BLaER1 treated with 17β-estradiol and CSF1 and Interleukin-3, amounts not matched to agents 10 nM and 100 nM (cell line): ENCODE results near the gene VARS2.

Experiments used
- H3K27ac ChIP-seq, 11 experiments: shearing (Covaris generic); formaldehyde crosslinking; 2 replicates each; pipeline ENCODE4 v1.8.1; 2022
- H3K27me3 ChIP-seq, 11 experiments: shearing (Covaris generic); formaldehyde crosslinking; 2 replicates each; pipeline ENCODE4 v1.8.1; 2022
- H3K36me3 ChIP-seq, 11 experiments: shearing (Covaris generic); formaldehyde crosslinking; 2 replicates each; pipeline ENCODE4 v1.8.1; 2022
- H3K4me1 ChIP-seq, 10 experiments: shearing (Covaris generic); formaldehyde crosslinking; 2 replicates each; pipeline ENCODE4 v1.8.1; 2022
- H3K4me2 ChIP-seq, 11 experiments: shearing (Covaris generic); formaldehyde crosslinking; 2 replicates each; pipeline ENCODE4 v1.8.1; 2022
- H3K4me3 ChIP-seq, 10 experiments: shearing (Covaris generic); formaldehyde crosslinking; 2 replicates each; pipeline ENCODE4 v1.8.1; 2022
- H3K9ac ChIP-seq, 11 experiments: shearing (Covaris generic); formaldehyde crosslinking; 2 replicates each; pipeline ENCODE4 v1.8.1; 2022
- H3K9me3 ChIP-seq, 11 experiments: shearing (Covaris generic); formaldehyde crosslinking; replicated peaks in 1 of 11; 2 replicates each; pipeline ENCODE4 v1.8.1; 2022
- H4K20me1 ChIP-seq, 11 experiments: shearing (Covaris generic); formaldehyde crosslinking; 2 replicates each; pipeline ENCODE4 v1.8.1; 2022
- Cebpa-rat ChIP-seq, 11 experiments: shearing (Covaris generic); IDR thresholded peaks; 2 replicates each; pipeline ENCODE4 v1.8.1; 2022

Gene VARS2

DNA sequence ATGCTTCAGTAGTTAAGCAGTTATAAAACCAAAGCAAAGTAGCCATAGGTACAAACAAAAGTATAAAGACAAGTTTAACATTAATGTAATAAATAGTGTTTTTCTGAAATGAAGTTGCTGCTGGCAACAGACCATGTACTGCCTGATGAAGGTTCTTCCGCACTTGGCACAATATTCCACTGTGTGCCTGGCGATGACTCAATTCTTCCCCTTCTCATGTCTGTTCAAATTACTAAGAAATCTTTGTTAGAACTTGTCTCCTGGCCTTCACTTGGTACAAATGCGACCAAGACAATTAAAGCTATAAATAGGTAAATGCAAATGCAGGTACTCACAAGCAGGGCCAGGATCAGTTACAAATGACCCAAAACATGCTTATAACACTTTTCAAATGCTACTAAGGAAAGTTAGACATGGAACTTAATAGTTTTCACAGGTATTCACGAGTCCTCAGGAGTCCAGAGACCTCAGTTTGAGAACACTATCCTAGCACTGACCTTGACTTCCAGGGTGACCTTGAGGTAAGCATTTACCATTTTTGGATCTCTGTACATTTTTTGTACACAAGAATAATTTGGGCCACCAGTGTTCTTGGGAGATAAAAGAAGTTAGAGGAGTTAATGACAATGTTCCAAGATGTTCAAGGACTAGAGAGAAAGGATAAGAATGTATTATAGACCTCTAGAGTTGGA lies 37.9 kb upstream of the VARS2 start:
- Histone ChIP-seq H3K36me3 (peaks cover 0 to 11% (median 0%) of the 10 kb centered on the region in 11 experiments; a peak in 5 of 22 replicates), H3K27ac (0 out of 22 replicates have a peak overlapping the region, but pooled peaks of 2 of the 11 experiments have one; percentile 49 to 66), H3K4me2 (peak overlapping the region in 3 of 11 experiments; percentile 21 to 84 (median 30); a peak in 2 of 22 replicates), H3K4me1 (peaks cover 26 to 46% (median 38%) of the 10 kb centered on the region in 10 experiments), H3K9ac (no peak overlapping the region), H3K4me3 (no peak overlapping the region), H3K9me3 (peaks cover 19 to 35% (median 28%) of the 10 kb centered on the region in 11 experiments), H3K27me3 (no peaks in the 10 kb centered on the region), H4K20me1 (no peaks in the 10 kb centered on the region)
- no peak for TF ChIP-seq Cebpa-rat (IDR thresholded peaks at IDR 0.05)

DNA sequence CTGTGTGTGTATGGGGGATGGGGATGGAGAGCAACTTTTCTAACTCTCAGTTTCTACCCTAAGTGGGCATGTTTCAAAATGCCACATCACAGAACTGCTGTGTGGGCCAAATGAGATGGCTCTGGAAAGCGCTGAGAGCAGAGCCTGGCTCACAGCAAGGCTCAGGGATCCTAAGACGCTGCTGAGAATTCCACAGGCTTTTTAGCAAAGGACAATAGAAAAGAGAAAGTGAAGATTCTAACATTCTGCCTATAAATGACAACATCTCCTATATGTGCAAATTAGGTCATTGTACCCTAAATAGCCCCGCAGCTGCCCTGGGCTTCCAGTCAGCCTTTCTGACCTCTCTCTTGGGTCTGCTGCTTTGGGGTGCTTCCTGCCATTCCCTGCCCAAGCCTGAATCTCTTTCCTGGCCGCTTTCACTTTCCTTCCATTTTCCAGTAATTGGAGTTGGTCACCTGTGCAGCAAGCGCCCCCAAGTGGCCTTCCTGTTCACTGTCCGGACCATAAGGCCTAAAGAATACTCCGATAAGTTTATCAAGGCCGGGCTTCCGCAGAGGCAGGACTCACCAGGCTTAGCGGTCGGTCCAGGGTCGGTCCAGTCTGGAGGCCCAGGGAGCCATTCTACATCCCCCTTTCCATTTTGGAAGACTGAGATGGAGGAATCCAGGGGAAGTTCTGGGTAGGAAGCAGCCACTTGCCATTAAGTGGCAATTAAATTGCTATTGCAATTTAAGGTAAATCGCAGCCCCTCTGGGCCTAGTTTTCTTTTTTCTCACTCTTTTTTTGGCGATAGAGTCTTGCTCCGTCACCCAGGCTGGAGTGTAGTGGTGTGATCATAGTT lies 36.4 kb upstream of the VARS2 start:
- Histone ChIP-seq H3K9ac (peak overlapping the region in 10 of 11 experiments; percentile 24 to 66 (median 58); a peak in 20 of 22 replicates), H3K27ac (peak overlapping the region in 10 of 11 experiments; percentile 45 to 66 (median 52); a peak in 20 of 22 replicates), H4K20me1 (no peaks in the 10 kb centered on the region), H3K27me3 (no peaks in the 10 kb centered on the region), H3K9me3 (peaks cover 5 to 20% (median 13%) of the 10 kb centered on the region in 11 experiments), H3K4me1 (peaks cover 35 to 61% (median 53%) of the 10 kb centered on the region in 10 experiments), H3K4me2 (peak overlapping the region; percentile 53 to 95 (median 78)), H3K4me3 (peak overlapping the region in 7 of 10 experiments; percentile 5 to 54 (median 38); a peak in 10 of 20 replicates), H3K36me3 (no peaks in the 10 kb centered on the region; a peak in 3 of 22 replicates)
- no peak for TF ChIP-seq Cebpa-rat (IDR thresholded peaks at IDR 0.05)

GRCh38 chr6:30879684-30880427 lies 34.2 kb upstream of the VARS2 start:
- no peak overlapping the region for H3K4me3 ChIP-seq

GRCh38 chr6:30880698-30881252 lies 33.3 kb upstream of the VARS2 start:
- H3K4me3 ChIP-seq: no peak overlapping the region
- peaks cover 0 to 9% (median 0%) of the 10 kb centered on the region in 11 experiments; a peak in 5 of 22 replicates for H4K20me1 ChIP-seq
- no peak for TF ChIP-seq Cebpa-rat (IDR thresholded peaks at IDR 0.05)
- peak overlapping the region in 8 of 11 experiments; percentile 88 to 100 (median 96); a peak in 11 of 22 replicates for H3K4me2 ChIP-seq
- H3K36me3 ChIP-seq: no peaks in the 10 kb centered on the region
- H3K27me3 ChIP-seq: no peaks in the 10 kb centered on the region
- H3K4me1 ChIP-seq: peaks cover 58 to 86% (median 79%) of the 10 kb centered on the region in 10 experiments
- no peaks in the 10 kb centered on the region for H3K9me3 ChIP-seq
- peak overlapping the region in 3 of 11 experiments; percentile 39 to 83 (median 67); a peak in 3 of 22 replicates for H3K9ac ChIP-seq
- H3K27ac ChIP-seq: peak overlapping the region in 2 of 11 experiments; percentile 75 to 78; a peak in 4 of 22 replicates

More at GRCh38 chr6:30879684-30880427, 34.2 kb upstream of the VARS2 start:
- TF ChIP-seq Cebpa-rat (IDR thresholded peaks at IDR 0.05): no peak
- peak overlapping the region in 8 of 11 experiments; percentile 0 to 100 (median 92); a peak in 12 of 22 replicates for H3K4me2 ChIP-seq
- H3K36me3 ChIP-seq: no peaks in the 10 kb centered on the region
- no peak overlapping the region for H3K27ac ChIP-seq
- H3K9ac ChIP-seq: no peak overlapping the region
- H3K4me1 ChIP-seq: peaks cover 49 to 77% (median 70%) of the 10 kb centered on the region in 10 experiments
- peaks cover 0 to under 1% (median 0%) of the 10 kb centered on the region in 11 experiments; a peak in 1 of 22 replicates for H3K9me3 ChIP-seq
- H3K27me3 ChIP-seq: no peaks in the 10 kb centered on the region
- peaks cover 0 to under 1% (median 0%) of the 10 kb centered on the region in 11 experiments; a peak in 1 of 22 replicates for H4K20me1 ChIP-seq

- Histone ChIP-seq H3K27ac (peak overlapping the region in 8 of 11 experiments; percentile 11 to 78 (median 48); a peak in 14 of 22 replicates), H3K4me1 (peaks cover 58 to 94% (median 87%) of the 10 kb centered on the region in 10 experiments), H4K20me1 (peaks cover 0 to 16% (median 7%) of the 10 kb centered on the region in 11 experiments; a peak in 8 of 22 replicates), H3K27me3 (no peaks in the 10 kb centered on the region), H3K36me3 (no peaks in the 10 kb centered on the region), H3K4me3 (peak overlapping the region in 1 of 10 experiments; percentile 37; a peak in 3 of 20 replicates), H3K4me2 (peak overlapping the region; percentile 88 to 100 (median 97)), H3K9ac (peak overlapping the region in 9 of 11 experiments; percentile 21 to 84 (median 37); a peak in 10 of 22 replicates), H3K9me3 (no peaks in the 10 kb centered on the region)
- TF ChIP-seq Cebpa-rat (IDR thresholded peaks at IDR 0.05): no peak
Measured at GRCh38 chr6:30881392-30882203, 32.4 kb upstream of the VARS2 start.

GRCh38 chr6:30882204-30882758 lies 31.8 kb upstream of the VARS2 start:
- H3K27ac ChIP-seq: peak overlapping the region in 8 of 11 experiments; percentile 11 to 78 (median 48); a peak in 14 of 22 replicates
- peaks cover 56 to 92% (median 88%) of the 10 kb centered on the region in 10 experiments for H3K4me1 ChIP-seq
- H3K9me3 ChIP-seq: no peaks in the 10 kb centered on the region
- H3K4me3 ChIP-seq: peak overlapping the region in 3 of 10 experiments; percentile 10 to 70 (median 37); a peak in 4 of 20 replicates
- H3K36me3 ChIP-seq: no peaks in the 10 kb centered on the region
- peak overlapping the region in 10 of 11 experiments; percentile 8 to 84 (median 35); a peak in 11 of 22 replicates for H3K9ac ChIP-seq
- H3K27me3 ChIP-seq: no peaks in the 10 kb centered on the region
- H4K20me1 ChIP-seq: peaks cover 0 to 21% (median 13%) of the 10 kb centered on the region in 11 experiments; a peak in 9 of 22 replicates
- H3K4me2 ChIP-seq: peak overlapping the region; percentile 88 to 100 (median 97)
- no peak for TF ChIP-seq Cebpa-rat (IDR thresholded peaks at IDR 0.05)
